GM19023 (cell line): Measurements from ENCODE around the gene ALK.

Experiments
- ATAC-seq: cut with Tn5 transposase; IDR thresholded peaks from one replicate; pipeline ENCODE4 v1.9.1; 2021; ENCODE audit warnings: mild to moderate bottlenecking, moderate library complexity; ENCODE audit not compliant: unreplicated experiment

ALK gene

GRCh38 chr2:29218550-29219125 is 702.7 kb downstream of the ALK start:
- no peak for ATAC-seq

- no peak for ATAC-seq
These were observed 703.3 kb downstream of the ALK start for GRCh38 chr2:29218071-29218470.

GRCh38 chr2:29216609-29216909 is 704.8 kb downstream of the ALK start:
- no peak for ATAC-seq

- ATAC-seq = no peak
These were observed 705.4 kb downstream of the ALK start for GRCh38 chr2:29215739-29216608.

GRCh38 chr2:29215073-29215472 is 706.3 kb downstream of the ALK start:
- ATAC-seq = no peak

GRCh38 chr2:29213888-29214291 is 707.5 kb downstream of the ALK start:
- ATAC-seq = no peak

GRCh38 chr2:29212009-29212408 is 709.4 kb downstream of the ALK start:
- no peak for ATAC-seq

- no peak for ATAC-seq
These were observed 711.8 kb downstream of the ALK start for GRCh38 chr2:29209551-29209950.

- no peak for ATAC-seq
These were observed 713.8 kb downstream of the ALK start for GRCh38 chr2:29207352-29208148.

- ATAC-seq = no peak
These were observed 714.4 kb downstream of the ALK start for GRCh38 chr2:29206941-29207340.

- no peak for ATAC-seq
These were observed 718.4 kb downstream of the ALK start for GRCh38 chr2:29202819-29203495.

GRCh38 chr2:29201979-29202378 is 719.4 kb downstream of the ALK start:
- ATAC-seq = no peak

GRCh38 chr2:29196792-29197788 is 724.3 kb downstream of the ALK start:
- no peak for ATAC-seq

GRCh38 chr2:29195796-29196195 is 725.6 kb downstream of the ALK start:
- no peak for ATAC-seq

- ATAC-seq = no peak
These were observed 727.7 kb downstream of the ALK start for GRCh38 chr2:29193681-29194080.

- ATAC-seq = no peak
These were observed 728.3 kb downstream of the ALK start for GRCh38 chr2:29193111-29193510.

GRCh38 chr2:29192526-29192925 is 728.9 kb downstream of the ALK start:
- no peak for ATAC-seq

- no peak for ATAC-seq
These were observed 729.6 kb downstream of the ALK start for GRCh38 chr2:29191817-29192216.

- no peak for ATAC-seq
These were observed 732.3 kb downstream of the ALK start for GRCh38 chr2:29189052-29189451.

- no peak for ATAC-seq
These were observed 733.5 kb downstream of the ALK start for GRCh38 chr2:29187926-29188325.
